Endothelial cell of umbilical vein (primary cell): ENCODE results near the gene LRP1B. TPM values are rescaled to one million over a fixed set of nuclear protein-coding genes. Genes with fewer than 3 reads are reported as not detected.

ENCODE experiments used
- BruUV-seq: library from RNA; stranded (reverse); fragments of 400-500 nt; replicated peaks from 2 replicates; lab custom pipeline; 2021; lab: Mats Ljungman, UMichigan
- CTCF ChIA-PET: fragments of 300-600, 350-600 bp; sonication (Branson Sonifier 250); formaldehyde crosslinking; loops from one replicate; lab custom pipeline; 2021; ENCODE audit warnings: antibody characterized with exemption, inconsistent platforms; lab: Charles Lee
- POLR2A ChIA-PET: fragments of 300-600, 350-600 bp; sonication (Branson Sonifier 250); formaldehyde crosslinking; loops from one replicate; lab custom pipeline; 2021; ENCODE audit warnings: antibody characterized with exemption, inconsistent platforms; lab: Charles Lee
- DNase-seq: peaks from one replicate; pipeline ENCODE4 v3.0.0-alpha.2; 2011; ENCODE audit warnings: low read depth, low spot score
- FAIRE-seq: peaks from 2 replicates; lab custom pipeline; 2011; peaks lifted over from hg19 to GRCh38; lab: Jason Lieb, UNC
- H2AFZ ChIP-seq: 2 replicates; pipeline ENCODE4 v1.6.0; 2012; ENCODE audit warnings: low read depth, low read length, control low read depth, inconsistent platforms
- H3K27ac ChIP-seq: 2 replicates; pipeline ENCODE4 v1.5.1; 2011; ENCODE audit warnings: low read depth, mild to moderate bottlenecking, control low read depth, low read length, moderate library complexity; ENCODE audit not compliant: insufficient read depth
- H3K27me3 ChIP-seq, 2 experiments: 2 replicates each; pipeline versions ENCODE4 v1.6.0 to v1.6.1; 2011; ENCODE audit warnings: low read length in 2 of 2, mixed read lengths in 1 of 2; ENCODE audit not compliant: control insufficient read depth in 2 of 2, insufficient read depth in 2 of 2
- H3K36me3 ChIP-seq, 2 experiments: 2 replicates in 1 of 2; 3 replicates in 1 of 2; pipeline ENCODE4 v1.5.1; 2011; ENCODE audit warnings: low read length in 2 of 2, mild to moderate bottlenecking in 1 of 2, moderate library complexity in 1 of 2; ENCODE audit not compliant: control insufficient read depth in 2 of 2, insufficient read depth in 2 of 2; ENCODE audit errors: extremely low read depth in 1 of 2
- H3K4me1 ChIP-seq: 3 replicates; pipeline ENCODE4 v1.5.1; 2011; ENCODE audit warnings: mild to moderate bottlenecking, low read length; ENCODE audit not compliant: control insufficient read depth, insufficient read depth; ENCODE audit errors: extremely low read depth
- H3K4me2 ChIP-seq: 2 replicates; pipeline ENCODE4 v1.6.1; 2011; ENCODE audit warnings: low read length, control low read depth, mixed read lengths; ENCODE audit not compliant: insufficient read depth
- H3K4me3 ChIP-seq, 3 experiments: fragments of 200-600 bp in 1 of 3; sonication (generic), shearing (Covaris generic) in 1 of 3; replicated peaks in 1 of 3; 2 replicates each; pipeline ENCODE4 v1.5.1; 2011 to 2016; ENCODE audit warnings: control low read depth in 3 of 3, low read length in 3 of 3, mild to moderate bottlenecking in 2 of 3, inconsistent platforms in 1 of 3, low read depth in 1 of 3, moderate library complexity in 1 of 3; ENCODE audit not compliant: insufficient read depth in 1 of 3
- H3K79me2 ChIP-seq: 2 replicates; pipeline ENCODE4 v1.6.0; 2012; ENCODE audit warnings: low read length, inconsistent platforms; ENCODE audit not compliant: control insufficient read depth, insufficient read depth
- H3K9ac ChIP-seq: replicated peaks from 2 replicates; pipeline ENCODE3; 2011; ENCODE audit warnings: low read length, control low read depth; ENCODE audit not compliant: insufficient read depth; ENCODE audit errors: extremely low read depth
- H3K9me1 ChIP-seq: replicated peaks from 3 replicates; pipeline ENCODE4 v1.6.0; 2011; ENCODE audit warnings: mild to moderate bottlenecking, low read length; ENCODE audit not compliant: control insufficient read depth, insufficient read depth; ENCODE audit errors: extremely low read depth
- H3K9me3 ChIP-seq: replicated peaks from 2 replicates; pipeline ENCODE4 v1.5.1; 2012; ENCODE audit warnings: low read length, inconsistent platforms; ENCODE audit not compliant: control insufficient read depth, insufficient read depth
- H4K20me1 ChIP-seq: replicated peaks from 2 replicates; pipeline ENCODE3; 2011; ENCODE audit warnings: mild to moderate bottlenecking, low read length; ENCODE audit not compliant: control insufficient read depth, insufficient read depth; ENCODE audit errors: extremely low read depth
- EZH2 ChIP-seq: IDR thresholded peaks from 2 replicates; pipeline ENCODE4 v1.6.1; 2012; ENCODE audit warnings: borderline replicate concordance, low read depth, mild to moderate bottlenecking, moderate library complexity, low read length, inconsistent platforms; ENCODE audit not compliant: severe bottlenecking
- FOS ChIP-seq: IDR thresholded peaks from 2 replicates; pipeline ENCODE4 v1.6.1; 2011; ENCODE audit warnings: mild to moderate bottlenecking, low read length, moderate library complexity, borderline replicate concordance; ENCODE audit not compliant: insufficient read depth
- GATA2 ChIP-seq: IDR thresholded peaks from 2 replicates; pipeline ENCODE4 v1.7.0; 2011; ENCODE audit warnings: low read depth, mild to moderate bottlenecking, moderate library complexity, mixed read lengths, low read length; ENCODE audit not compliant: insufficient read length, insufficient read depth
- JUN ChIP-seq: IDR thresholded peaks from 2 replicates; pipeline ENCODE4 v1.6.1; 2011; ENCODE audit warnings: borderline replicate concordance, low read depth; ENCODE audit not compliant: insufficient read length, insufficient read depth
- MYC ChIP-seq: IDR thresholded peaks from one replicate; pipeline ENCODE4 v1.6.1; 2011; ENCODE audit warnings: mild to moderate bottlenecking, low read depth, low read length
- POLR2A ChIP-seq: IDR thresholded peaks from 2 replicates; pipeline ENCODE4 v1.6.1; 2012; ENCODE audit warnings: low read depth, mild to moderate bottlenecking, control low read depth, low read length
- POLR2AphosphoS5 ChIP-seq: IDR thresholded peaks from 2 replicates; pipeline ENCODE4 v1.6.1; 2012; ENCODE audit warnings: low read depth, mild to moderate bottlenecking, control low read depth, low read length, moderate library complexity; ENCODE audit not compliant: insufficient read depth
- dilution Hi-C: fragments of 300-500 bp; cut with MboI; formaldehyde crosslinking; loops from one replicate; pipeline ENCODE4 v1.15.0; 2019; ENCODE audit warnings: low sequenced_read_pairs; ENCODE audit not compliant: extremely low pct_ligation_motif_present
- intact Hi-C: fragments of 100-400 bp; cut with micrococcal nuclease; formaldehyde crosslinking; loops from one replicate; pipeline ENCODE4 v1.10.0; 2022
- polyA plus RNA-seq, 4 experiments: library from polyadenylated mRNA; depleted of rRNA in 3 of 4; stranded (reverse) in 3 of 4; unstranded in 1 of 4; fragments of >200 nt; gene quantifications; 2 replicates each; pipeline versions ENCODE4 v1.2.1 to v1.2.3, GENCODE V29; 2011 to 2012; ENCODE audit warnings: missing spikeins in 1 of 4
- total RNA-seq: library from RNA; stranded (reverse); gene quantifications from 2 replicates; pipeline ENCODE4 v1.2.3, GENCODE V29; 2021
- TF ChIP-seq, protein P1 (sequence below): IDR thresholded peaks from 2 replicates; pipeline ENCODE4 v1.6.1; 2011; ENCODE audit not compliant: insufficient read depth, insufficient read length
- TF ChIP-seq, protein P2 (sequence below), 2 donors: IDR thresholded peaks; 1 replicate in 1 of 2; 2 replicates in 1 of 2; pipeline ENCODE4 v1.5.1; 2011; ENCODE audit warnings: low read length in 2 of 2, mild to moderate bottlenecking in 2 of 2, moderate library complexity in 2 of 2, control low read depth in 1 of 2, inconsistent platforms in 1 of 2, low read depth in 1 of 2; ENCODE audit not compliant: insufficient read depth in 1 of 2; ENCODE audit errors: extremely low read depth in 1 of 2

Gene LRP1B
- total and polyA plus RNA-seq, 2 donors (not counting 3 experiments of a cell fraction or from before 2014, with no cell fraction given) = 0.03 to 0.07 TPM

DNA sequence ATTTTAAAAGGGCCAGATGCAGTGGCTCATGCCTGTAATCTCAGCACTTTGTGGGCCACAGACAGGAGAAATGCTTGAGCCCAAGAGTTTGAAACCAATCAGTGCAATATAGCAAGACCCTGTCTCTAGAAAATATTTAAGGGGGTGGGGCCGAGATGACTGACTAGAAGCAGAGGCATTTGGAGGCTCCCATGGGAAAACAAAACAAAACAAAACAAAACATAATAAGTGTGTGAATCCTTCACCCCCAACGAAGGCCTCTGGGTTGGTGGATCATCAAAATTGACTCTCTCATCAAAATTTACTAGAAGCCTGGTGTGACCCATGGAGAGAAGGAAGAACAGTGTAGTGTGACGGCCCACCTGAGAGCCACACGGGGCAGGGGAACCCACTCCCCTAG, 560.9 kb downstream of the LRP1B start:
- intact Hi-C loops = no loop called here
- FAIRE-seq = no peak
- POLR2A ChIA-PET = no interaction called here

More for the DNA sequence above, 560.9 kb downstream of the LRP1B start:
- Histone ChIP-seq H3K27me3 (no peaks in the 10 kb centered on the region), H3K9me3 (no peaks in the 10 kb centered on the region), H3K27ac (no peak overlapping the region), H3K4me2 (no peak overlapping the region), H3K4me3 (no peak overlapping the region), H3K9me1 (no peaks in the 10 kb centered on the region), H3K36me3 (no peaks in the 10 kb centered on the region), H3K9ac (no peak overlapping the region), H3K4me1 (no peaks in the 10 kb centered on the region), H2AFZ (no peak overlapping the region), H4K20me1 (no peaks in the 10 kb centered on the region), H3K79me2 (no peaks in the 10 kb centered on the region)
- TF ChIP-seq, protein P1, sequence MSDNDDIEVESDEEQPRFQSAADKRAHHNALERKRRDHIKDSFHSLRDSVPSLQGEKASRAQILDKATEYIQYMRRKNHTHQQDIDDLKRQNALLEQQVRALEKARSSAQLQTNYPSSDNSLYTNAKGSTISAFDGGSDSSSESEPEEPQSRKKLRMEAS = no peak
- TF ChIP-seq GATA2 = no peak
- TF ChIP-seq, protein P2, sequence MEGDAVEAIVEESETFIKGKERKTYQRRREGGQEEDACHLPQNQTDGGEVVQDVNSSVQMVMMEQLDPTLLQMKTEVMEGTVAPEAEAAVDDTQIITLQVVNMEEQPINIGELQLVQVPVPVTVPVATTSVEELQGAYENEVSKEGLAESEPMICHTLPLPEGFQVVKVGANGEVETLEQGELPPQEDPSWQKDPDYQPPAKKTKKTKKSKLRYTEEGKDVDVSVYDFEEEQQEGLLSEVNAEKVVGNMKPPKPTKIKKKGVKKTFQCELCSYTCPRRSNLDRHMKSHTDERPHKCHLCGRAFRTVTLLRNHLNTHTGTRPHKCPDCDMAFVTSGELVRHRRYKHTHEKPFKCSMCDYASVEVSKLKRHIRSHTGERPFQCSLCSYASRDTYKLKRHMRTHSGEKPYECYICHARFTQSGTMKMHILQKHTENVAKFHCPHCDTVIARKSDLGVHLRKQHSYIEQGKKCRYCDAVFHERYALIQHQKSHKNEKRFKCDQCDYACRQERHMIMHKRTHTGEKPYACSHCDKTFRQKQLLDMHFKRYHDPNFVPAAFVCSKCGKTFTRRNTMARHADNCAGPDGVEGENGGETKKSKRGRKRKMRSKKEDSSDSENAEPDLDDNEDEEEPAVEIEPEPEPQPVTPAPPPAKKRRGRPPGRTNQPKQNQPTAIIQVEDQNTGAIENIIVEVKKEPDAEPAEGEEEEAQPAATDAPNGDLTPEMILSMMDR (IDR thresholded peaks at IDR 0.05; ENCODE audit: extremely low read depth in 1 of 2, insufficient read depth in 1 of 2, low read depth in 1 of 2, low read length in 2 of 2) = no peak
- no peak for TF ChIP-seq MYC
- no peak for TF ChIP-seq FOS
- TF ChIP-seq EZH2 = no peak
- TF ChIP-seq JUN = no peak
- no peak for TF ChIP-seq POLR2A
- TF ChIP-seq POLR2AphosphoS5 = no peak
- DNase-seq = no peak
- CTCF ChIA-PET = no interaction called here
- dilution Hi-C loops = no loop called here
- BruUV-seq = no TSS peak
